HepG2 (cell line): Measurements from ENCODE around the gene RNF123. TPM values are rescaled to one million over a fixed set of nuclear protein-coding genes. Genes with fewer than 3 reads are reported as not detected.

ENCODE experiments used
- ELF4 ChIP-seq: sonication (generic); formaldehyde crosslinking; IDR thresholded peaks from 2 replicates; pipeline ENCODE4 v1.5.0; 2020; ENCODE audit warnings: missing genetic modification reagents, mild to moderate bottlenecking, moderate library complexity, borderline replicate concordance
- FOXC1 ChIP-seq: sonication (generic); formaldehyde crosslinking; IDR thresholded peaks from 2 replicates; pipeline ENCODE4 v1.8.0; 2022; ENCODE audit warnings: mild to moderate bottlenecking, missing genetic modification reagents, borderline replicate concordance
- GATA4 ChIP-seq: sonication (generic); IDR thresholded peaks from 2 replicates; pipeline ENCODE4 v1.6.1; 2016; ENCODE audit warnings: antibody characterized with exemption, low read depth, borderline replicate concordance
- NFIC ChIP-seq: IDR thresholded peaks from 2 replicates; pipeline ENCODE4 v1.6.1; 2012; ENCODE audit warnings: mild to moderate bottlenecking, low read length, inconsistent platforms
- SALL2 ChIP-seq: sonication (generic); formaldehyde crosslinking; IDR thresholded peaks from 2 replicates; pipeline ENCODE4 v1.8.1; 2023; ENCODE audit warnings: mild to moderate bottlenecking, missing genetic modification reagents, inconsistent platforms
- SPEN ChIP-seq: sonication (generic); formaldehyde crosslinking; IDR thresholded peaks from 2 replicates; pipeline ENCODE4 v1.5.1; 2020; ENCODE audit warnings: low read depth, mild to moderate bottlenecking, missing genetic modification reagents
- U2AF1 ChIP-seq: fragments of 200-400 bp; formaldehyde crosslinking; optimal IDR thresholded peaks from 2 replicates; pipeline ENCODE3; 2017; ENCODE audit warnings: mild to moderate bottlenecking, low read depth, low read length
- ZC3H4 ChIP-seq: sonication (generic); formaldehyde crosslinking; IDR thresholded peaks from 2 replicates; pipeline ENCODE4 v1.4.0; 2020; ENCODE audit warnings: missing genetic modification reagents, borderline replicate concordance
- ZNF274 ChIP-seq: sonication (generic); formaldehyde crosslinking; IDR thresholded peaks from 2 replicates; pipeline ENCODE4 v1.5.1; 2020; ENCODE audit warnings: mild to moderate bottlenecking, missing genetic modification reagents
- ZNF567 ChIP-seq: sonication (generic); formaldehyde crosslinking; IDR thresholded peaks from 2 replicates; pipeline ENCODE4 v1.8.1; 2023; ENCODE audit warnings: mild to moderate bottlenecking, missing genetic modification reagents, borderline replicate concordance
- polyA plus RNA-seq, 8 experiments: library from polyadenylated mRNA; depleted of rRNA in 3 of 8; stranded (reverse) in 7 of 8; unstranded in 1 of 8; fragments of >200 nt; fragmentation: Illumina TruSeq in 4 of 8; extraction: Trizol in 4 of 8; gene quantifications; 2 replicates each; pipeline versions ENCODE4 v1.2.1 to v1.2.3, GENCODE V29; 2011 to 2016; ENCODE audit warnings: low read depth in 4 of 8, missing spikeins in 1 of 8, mixed read lengths in 1 of 8; ENCODE audit not compliant: insufficient read depth in 1 of 8
- total RNA-seq, 5 experiments: library from RNA; depleted of rRNA; stranded (reverse); fragments of >200 nt; fragmentation: Illumina TruSeq; extraction: Trizol; gene quantifications; 2 replicates each; pipeline ENCODE4 v1.2.3, GENCODE V29; 2016; ENCODE audit warnings: low read depth in 1 of 5
- TF ChIP-seq, protein P1 (sequence below): sonication (generic); formaldehyde crosslinking; IDR thresholded peaks from 2 replicates; pipeline ENCODE4 v1.5.0; 2020; ENCODE audit warnings: mild to moderate bottlenecking, missing genetic modification reagents, borderline replicate concordance
- TF ChIP-seq, protein P2 (sequence below): sonication (generic); formaldehyde crosslinking; IDR thresholded peaks from 2 replicates; pipeline ENCODE4 v1.4.0; 2020; ENCODE audit warnings: missing genetic modification reagents, borderline replicate concordance
- TF ChIP-seq, protein P3 (sequence below): IDR thresholded peaks from 2 replicates; pipeline ENCODE4 v1.6.1; 2016; ENCODE audit warnings: low read depth, borderline replicate concordance
- TF ChIP-seq, protein P4 (sequence below): sonication (generic); formaldehyde crosslinking; IDR thresholded peaks from 2 replicates; pipeline ENCODE4 v1.8.1; 2023; ENCODE audit warnings: mild to moderate bottlenecking, missing genetic modification reagents, borderline replicate concordance
- TF ChIP-seq, protein P5 (sequence below): sonication (generic); formaldehyde crosslinking; IDR thresholded peaks from 2 replicates; pipeline ENCODE4 v1.8.0; 2022; ENCODE audit warnings: missing genetic modification reagents, mild to moderate bottlenecking, borderline replicate concordance
- TF ChIP-seq, protein P6 (sequence below): sonication (generic); formaldehyde crosslinking; IDR thresholded peaks from 2 replicates; pipeline ENCODE4 v1.4.0; 2020; ENCODE audit warnings: mild to moderate bottlenecking, missing genetic modification reagents

RNF123 gene
- total and polyA plus RNA-seq, 2 of the 13 experiments (the other 11 are each of a cell fraction or from before 2014, with no cell fraction given) = 29.9 to 82.2 TPM

DNA sequence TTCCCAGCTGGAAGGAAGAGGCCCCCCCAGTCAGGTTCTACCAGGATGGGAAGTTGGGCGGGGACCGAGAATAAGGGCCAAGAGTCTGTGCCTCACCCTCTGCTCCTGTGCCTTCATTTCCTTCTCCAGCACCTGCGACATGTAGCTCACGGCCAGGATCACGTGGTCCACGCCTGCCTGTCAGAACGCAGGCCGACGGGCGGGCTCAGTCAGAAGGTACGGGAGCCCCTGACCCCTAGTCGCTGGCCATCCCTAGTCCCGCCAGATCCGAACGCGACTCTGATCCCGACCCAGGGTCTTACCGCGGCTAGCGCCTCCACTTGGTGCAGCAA lies 33.9 kb downstream of the RNF123 start (continued):
- TF ChIP-seq, protein P1, sequence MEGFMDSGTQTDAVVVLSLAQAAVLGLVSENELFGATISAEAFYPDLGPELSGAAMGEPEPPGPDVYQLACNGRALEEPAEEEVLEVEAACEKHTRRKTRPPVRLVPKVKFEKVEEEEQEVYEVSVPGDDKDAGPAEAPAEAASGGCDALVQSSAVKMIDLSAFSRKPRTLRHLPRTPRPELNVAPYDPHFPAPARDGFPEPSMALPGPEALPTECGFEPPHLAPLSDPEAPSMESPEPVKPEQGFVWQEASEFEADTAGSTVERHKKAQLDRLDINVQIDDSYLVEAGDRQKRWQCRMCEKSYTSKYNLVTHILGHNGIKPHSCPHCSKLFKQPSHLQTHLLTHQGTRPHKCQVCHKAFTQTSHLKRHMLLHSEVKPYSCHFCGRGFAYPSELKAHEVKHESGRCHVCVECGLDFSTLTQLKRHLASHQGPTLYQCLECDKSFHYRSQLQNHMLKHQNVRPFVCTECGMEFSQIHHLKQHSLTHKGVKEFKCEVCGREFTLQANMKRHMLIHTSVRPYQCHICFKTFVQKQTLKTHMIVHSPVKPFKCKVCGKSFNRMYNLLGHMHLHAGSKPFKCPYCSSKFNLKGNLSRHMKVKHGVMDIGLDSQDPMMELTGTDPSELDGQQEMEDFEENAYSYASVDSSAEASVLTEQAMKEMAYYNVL (CRISPR knock-in tag) = no peak
- TF ChIP-seq, protein P2, sequence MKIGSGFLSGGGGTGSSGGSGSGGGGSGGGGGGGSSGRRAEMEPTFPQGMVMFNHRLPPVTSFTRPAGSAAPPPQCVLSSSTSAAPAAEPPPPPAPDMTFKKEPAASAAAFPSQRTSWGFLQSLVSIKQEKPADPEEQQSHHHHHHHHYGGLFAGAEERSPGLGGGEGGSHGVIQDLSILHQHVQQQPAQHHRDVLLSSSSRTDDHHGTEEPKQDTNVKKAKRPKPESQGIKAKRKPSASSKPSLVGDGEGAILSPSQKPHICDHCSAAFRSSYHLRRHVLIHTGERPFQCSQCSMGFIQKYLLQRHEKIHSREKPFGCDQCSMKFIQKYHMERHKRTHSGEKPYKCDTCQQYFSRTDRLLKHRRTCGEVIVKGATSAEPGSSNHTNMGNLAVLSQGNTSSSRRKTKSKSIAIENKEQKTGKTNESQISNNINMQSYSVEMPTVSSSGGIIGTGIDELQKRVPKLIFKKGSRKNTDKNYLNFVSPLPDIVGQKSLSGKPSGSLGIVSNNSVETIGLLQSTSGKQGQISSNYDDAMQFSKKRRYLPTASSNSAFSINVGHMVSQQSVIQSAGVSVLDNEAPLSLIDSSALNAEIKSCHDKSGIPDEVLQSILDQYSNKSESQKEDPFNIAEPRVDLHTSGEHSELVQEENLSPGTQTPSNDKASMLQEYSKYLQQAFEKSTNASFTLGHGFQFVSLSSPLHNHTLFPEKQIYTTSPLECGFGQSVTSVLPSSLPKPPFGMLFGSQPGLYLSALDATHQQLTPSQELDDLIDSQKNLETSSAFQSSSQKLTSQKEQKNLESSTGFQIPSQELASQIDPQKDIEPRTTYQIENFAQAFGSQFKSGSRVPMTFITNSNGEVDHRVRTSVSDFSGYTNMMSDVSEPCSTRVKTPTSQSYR = no peak
- TF ChIP-seq U2AF1 (peak; percentile 47), ZC3H4 (CRISPR knock-in tag) (no peak), GATA4 (no peak), ZNF274 (no peak), SALL2 (no peak; the same call in 1 of the 2 replicates), FOXC1 (CRISPR knock-in tag) (peak; percentile 36; the same call in 1 of the 2 replicates), SPEN (CRISPR knock-in tag) (no peak), NFIC (no peak), ZNF567 (CRISPR knock-in tag) (no peak), ELF4 (no peak)
- TF ChIP-seq, protein P3, sequence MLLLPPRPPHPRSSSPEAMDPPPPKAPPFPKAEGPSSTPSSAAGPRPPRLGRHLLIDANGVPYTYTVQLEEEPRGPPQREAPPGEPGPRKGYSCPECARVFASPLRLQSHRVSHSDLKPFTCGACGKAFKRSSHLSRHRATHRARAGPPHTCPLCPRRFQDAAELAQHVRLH = no peak; the same call in 1 of the 2 replicates
- TF ChIP-seq, protein P4, sequence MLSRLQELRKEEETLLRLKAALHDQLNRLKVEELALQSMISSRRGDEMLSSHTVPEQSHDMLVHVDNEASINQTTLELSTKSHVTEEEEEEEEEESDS (CRISPR knock-in tag) = no peak
- TF ChIP-seq, protein P5, sequence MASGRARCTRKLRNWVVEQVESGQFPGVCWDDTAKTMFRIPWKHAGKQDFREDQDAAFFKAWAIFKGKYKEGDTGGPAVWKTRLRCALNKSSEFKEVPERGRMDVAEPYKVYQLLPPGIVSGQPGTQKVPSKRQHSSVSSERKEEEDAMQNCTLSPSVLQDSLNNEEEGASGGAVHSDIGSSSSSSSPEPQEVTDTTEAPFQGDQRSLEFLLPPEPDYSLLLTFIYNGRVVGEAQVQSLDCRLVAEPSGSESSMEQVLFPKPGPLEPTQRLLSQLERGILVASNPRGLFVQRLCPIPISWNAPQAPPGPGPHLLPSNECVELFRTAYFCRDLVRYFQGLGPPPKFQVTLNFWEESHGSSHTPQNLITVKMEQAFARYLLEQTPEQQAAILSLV (CRISPR knock-in tag) = 0 out of 2 replicates have a peak, but pooled peaks have one; percentile 1
- TF ChIP-seq, protein P6, sequence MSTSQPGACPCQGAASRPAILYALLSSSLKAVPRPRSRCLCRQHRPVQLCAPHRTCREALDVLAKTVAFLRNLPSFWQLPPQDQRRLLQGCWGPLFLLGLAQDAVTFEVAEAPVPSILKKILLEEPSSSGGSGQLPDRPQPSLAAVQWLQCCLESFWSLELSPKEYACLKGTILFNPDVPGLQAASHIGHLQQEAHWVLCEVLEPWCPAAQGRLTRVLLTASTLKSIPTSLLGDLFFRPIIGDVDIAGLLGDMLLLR (CRISPR knock-in tag) = no peak
